ENCODE data around the gene SYNDIG1L. TPM values are rescaled to one million over a fixed set of nuclear protein-coding genes. Genes with fewer than 3 reads are reported as not detected.

SYNDIG1L gene
- total and polyA plus RNA-seq, 9 of the 15 experiments (the other 6 are each of a cell fraction or from before 2014, with no cell fraction given): not detected

- no peaks in the 10 kb centered on the region for H3K9me1 ChIP-seq (ENCODE audit: control insufficient read depth, insufficient read depth, low read length)
- intact Hi-C loops (cut with micrococcal nuclease) (no loop called here), in situ Hi-C loops (cut with MboI) (no loop called here)
- H3K79me2 ChIP-seq (ENCODE audit: control insufficient read depth, insufficient read depth, low read length): no peaks in the 10 kb centered on the region
- FAIRE-seq (no peak), DNase-seq (ENCODE audit: extremely low read depth in 1 of 4, low spot score in 3 of 4) (no peak), ATAC-seq (no peak)
- no peak overlapping the region for H3K9ac ChIP-seq (ENCODE audit: insufficient read depth in 1 of 2, low read depth in 2 of 2, low read length in 2 of 2)
- CTCF ChIA-PET (ENCODE audit: low intra/inter-chr PET ratio): no interaction called here
- no peaks in the 10 kb centered on the region for H3K36me3 ChIP-seq (ENCODE audit: control insufficient read depth, insufficient read depth, low read length)
- POLR2A ChIA-PET: no interaction called here
- no peak overlapping the region for H2AFZ ChIP-seq (ENCODE audit: low read depth, low read length)
- H3K4me2 ChIP-seq (ENCODE audit: insufficient read depth, low read length): no peak overlapping the region
- no peak overlapping the region for H3K27ac ChIP-seq (ENCODE audit: extremely low read depth, low read depth, low read length)
- H3K27me3 ChIP-seq (ENCODE audit: control insufficient read depth in 2 of 2, insufficient read depth in 2 of 2, low read length in 2 of 2): peaks cover 0 to 11% of the 10 kb centered on the region in 2 experiments; a peak in 2 of 5 replicates
- H4K20me1 ChIP-seq (replicated peaks; ENCODE audit: control insufficient read depth, insufficient read depth, low read length): no peaks in the 10 kb centered on the region
- no peaks in the 10 kb centered on the region for H3K9me3 ChIP-seq (replicated peaks; ENCODE audit: control insufficient read depth, insufficient read depth, low read depth, low read length)
- 0% methylated on average over 5 of the region's 5 CpGs for WGBS (ENCODE audit: insufficient coverage, low coverage, missing lambda C conversion rate)
- no peak overlapping the region for H3K4me3 ChIP-seq
- no TSS peak for BruUV-seq (replicated peaks)
- no peaks in the 10 kb centered on the region for H3K4me1 ChIP-seq (replicated peaks in 1 of 2; ENCODE audit: control insufficient read depth in 2 of 2, insufficient read depth in 2 of 2, low read length in 2 of 2)
- no peak for TF ChIP-seq ZNF23 (CRISPR knock-in tag; IDR thresholded peaks at IDR 0.05)
- no peak for TF ChIP-seq GTF2A2 (tag; IDR thresholded peaks at IDR 0.05)
- TF ChIP-seq, protein P1, sequence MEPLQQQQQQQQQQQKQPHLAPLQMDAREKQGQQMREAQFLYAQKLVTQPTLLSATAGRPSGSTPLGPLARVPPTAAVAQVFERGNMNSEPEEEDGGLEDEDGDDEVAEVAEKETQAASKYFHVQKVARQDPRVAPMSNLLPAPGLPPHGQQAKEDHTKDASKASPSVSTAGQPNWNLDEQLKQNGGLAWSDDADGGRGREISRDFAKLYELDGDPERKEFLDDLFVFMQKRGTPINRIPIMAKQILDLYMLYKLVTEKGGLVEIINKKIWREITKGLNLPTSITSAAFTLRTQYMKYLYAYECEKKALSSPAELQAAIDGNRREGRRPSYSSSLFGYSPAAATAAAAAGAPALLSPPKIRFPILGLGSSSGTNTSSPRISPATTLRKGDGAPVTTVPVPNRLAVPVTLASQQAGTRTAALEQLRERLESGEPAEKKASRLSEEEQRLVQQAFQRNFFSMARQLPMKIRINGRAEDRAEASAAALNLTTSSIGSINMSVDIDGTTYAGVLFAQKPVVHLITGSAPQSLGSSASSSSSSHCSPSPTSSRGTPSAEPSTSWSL (CRISPR knock-in tag; IDR thresholded peaks at IDR 0.05; ENCODE audit: borderline replicate concordance): no peak
- TF ChIP-seq YY1 (IDR thresholded peaks at IDR 0.05; ENCODE audit: borderline replicate concordance in 1 of 3, control insufficient read depth in 1 of 3, extremely low read depth in 1 of 3, insufficient read depth in 3 of 3, insufficient read length in 1 of 3, insufficient replicate concordance in 2 of 3, low read depth in 1 of 3, low read length in 2 of 3): no peak
- no peak for TF ChIP-seq ZNF347 (CRISPR knock-in tag; IDR thresholded peaks at IDR 0.05; ENCODE audit: low read depth)
- TF ChIP-seq ZNF133 (CRISPR knock-in tag; IDR thresholded peaks at IDR 0.05): no peak
- TF ChIP-seq ZNF57 (CRISPR knock-in tag; IDR thresholded peaks at IDR 0.05): no peak
- TF ChIP-seq ZNF277 (CRISPR knock-in tag; IDR thresholded peaks at IDR 0.05; ENCODE audit: borderline replicate concordance): no peak
- no peak for TF ChIP-seq THAP7 (CRISPR knock-in tag; IDR thresholded peaks at IDR 0.05)
- no peak for TF ChIP-seq TBL1XR1 (IDR thresholded peaks at IDR 0.05; ENCODE audit: low read length in 2 of 2)
Measured at GRCh38 chr14:74419086-74419485, 6.9 kb downstream of the SYNDIG1L start.

All from K562 (cell line).